ENCODE data around the gene LARGE1. TPM values are rescaled to one million over a fixed set of nuclear protein-coding genes. Genes with fewer than 3 reads are reported as not detected.

The LARGE1 gene
- total RNA-seq, 1 donor = 15.0 TPM

DNA sequence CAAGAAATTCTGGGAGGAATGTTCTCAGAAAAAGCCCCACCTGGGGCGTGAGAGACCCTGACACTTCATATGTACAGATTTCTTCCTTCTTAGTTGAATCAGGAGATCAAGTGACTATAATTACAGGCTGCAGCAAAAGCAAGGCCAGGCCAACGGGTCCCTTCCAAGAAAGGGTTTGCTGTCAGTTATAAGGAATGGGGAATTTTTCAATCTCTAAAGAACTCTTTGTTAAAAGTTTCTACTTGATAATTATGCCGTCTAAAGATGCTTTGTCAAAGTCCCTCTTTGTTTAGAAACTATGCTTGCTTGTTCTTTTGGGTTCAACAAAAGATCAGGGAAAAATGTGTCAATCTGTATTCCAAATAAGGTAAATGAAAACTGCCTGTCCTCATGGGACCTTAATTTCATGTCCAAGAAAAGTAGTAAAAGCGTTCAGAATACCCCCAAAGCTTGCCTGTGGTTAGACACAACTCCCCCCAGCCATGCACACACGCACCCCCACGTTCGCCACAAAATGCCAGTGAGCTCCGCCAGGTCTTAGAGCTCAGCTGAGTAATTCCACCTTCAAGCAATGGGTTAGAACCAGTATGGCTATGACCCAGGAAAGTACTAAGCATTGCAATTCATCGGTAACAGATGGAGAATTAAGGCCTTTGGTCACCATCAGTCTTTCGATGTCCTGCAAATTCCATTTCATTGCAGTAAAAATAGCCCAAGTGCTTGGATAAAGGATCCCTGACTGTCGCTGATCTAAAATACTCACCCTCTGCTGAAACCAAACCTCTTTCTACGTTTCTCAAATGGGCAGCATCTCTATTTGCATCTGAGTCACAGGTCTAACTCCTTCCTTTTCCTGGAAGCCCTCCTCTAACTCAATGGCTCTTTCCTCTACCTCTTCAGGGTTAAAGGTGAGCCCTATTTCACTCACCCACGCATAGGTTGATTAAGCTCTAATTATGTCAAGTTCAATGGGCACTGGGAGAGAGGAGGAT, 442.9 kb downstream of the LARGE1 start:
- no peak for DNase-seq (ENCODE audit: low read depth)
- TF ChIP-seq, protein P1, sequence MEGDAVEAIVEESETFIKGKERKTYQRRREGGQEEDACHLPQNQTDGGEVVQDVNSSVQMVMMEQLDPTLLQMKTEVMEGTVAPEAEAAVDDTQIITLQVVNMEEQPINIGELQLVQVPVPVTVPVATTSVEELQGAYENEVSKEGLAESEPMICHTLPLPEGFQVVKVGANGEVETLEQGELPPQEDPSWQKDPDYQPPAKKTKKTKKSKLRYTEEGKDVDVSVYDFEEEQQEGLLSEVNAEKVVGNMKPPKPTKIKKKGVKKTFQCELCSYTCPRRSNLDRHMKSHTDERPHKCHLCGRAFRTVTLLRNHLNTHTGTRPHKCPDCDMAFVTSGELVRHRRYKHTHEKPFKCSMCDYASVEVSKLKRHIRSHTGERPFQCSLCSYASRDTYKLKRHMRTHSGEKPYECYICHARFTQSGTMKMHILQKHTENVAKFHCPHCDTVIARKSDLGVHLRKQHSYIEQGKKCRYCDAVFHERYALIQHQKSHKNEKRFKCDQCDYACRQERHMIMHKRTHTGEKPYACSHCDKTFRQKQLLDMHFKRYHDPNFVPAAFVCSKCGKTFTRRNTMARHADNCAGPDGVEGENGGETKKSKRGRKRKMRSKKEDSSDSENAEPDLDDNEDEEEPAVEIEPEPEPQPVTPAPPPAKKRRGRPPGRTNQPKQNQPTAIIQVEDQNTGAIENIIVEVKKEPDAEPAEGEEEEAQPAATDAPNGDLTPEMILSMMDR (IDR thresholded peaks at IDR 0.05; ENCODE audit: insufficient read depth, low read length) = no peak
- H3K4me3 ChIP-seq (ENCODE audit: low read depth, low read length) = no peak overlapping the region

- TF ChIP-seq, protein P1 (IDR thresholded peaks at IDR 0.05; ENCODE audit: insufficient read depth, low read length) = no peak
- DNase-seq (ENCODE audit: low read depth) = no peak
- no peak overlapping the region for H3K4me3 ChIP-seq (ENCODE audit: low read depth, low read length)
Observed at GRCh38 chr22:33476716-33477115, 443.6 kb downstream of the LARGE1 start.

DNA sequence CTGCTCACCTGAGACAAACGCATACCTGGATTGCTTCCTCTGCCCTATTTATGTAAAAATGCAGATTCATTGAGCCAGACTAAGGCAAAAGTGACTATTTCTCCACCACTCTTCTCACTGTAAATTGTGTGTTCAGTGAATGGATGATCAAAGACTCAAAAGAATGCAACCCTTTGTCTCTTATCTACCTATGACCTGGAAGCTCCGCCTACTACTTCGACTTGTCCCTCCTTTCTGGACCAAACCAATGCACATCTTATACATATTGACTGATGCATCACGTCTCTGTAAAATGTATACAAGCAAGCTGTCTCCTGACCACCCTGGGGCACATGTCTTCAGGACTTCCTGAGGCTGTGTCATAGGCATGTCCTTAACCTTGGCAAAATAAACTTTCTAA, 444.1 kb downstream of the LARGE1 start:
- no peak overlapping the region for H3K4me3 ChIP-seq (ENCODE audit: low read depth, low read length)
- TF ChIP-seq, protein P1 (IDR thresholded peaks at IDR 0.05; ENCODE audit: insufficient read depth, low read length) = no peak
- DNase-seq (ENCODE audit: low read depth) = no peak

DNA sequence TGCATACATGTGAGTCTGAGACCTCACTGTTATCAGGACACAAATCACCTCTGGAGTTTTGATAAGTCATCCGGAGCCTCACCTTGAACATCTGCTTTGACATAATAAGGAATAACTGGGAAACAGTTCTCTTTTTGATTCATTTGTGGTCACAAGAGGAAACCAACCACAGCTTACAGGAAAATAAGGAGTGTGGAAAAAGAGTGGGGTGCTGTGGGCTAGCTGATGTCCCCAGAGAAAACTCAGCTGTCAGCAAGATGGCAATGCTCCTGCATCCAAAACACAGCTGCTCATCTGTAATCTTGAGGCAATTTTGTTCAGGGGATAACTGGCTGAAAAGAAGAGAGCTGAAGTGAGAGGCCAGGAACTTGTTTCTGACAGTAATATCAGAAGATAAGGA, 445.7 kb downstream of the LARGE1 start:
- TF ChIP-seq, protein P1 (IDR thresholded peaks at IDR 0.05; ENCODE audit: insufficient read depth, low read length) = no peak
- DNase-seq (ENCODE audit: low read depth) = no peak
- no peak overlapping the region for H3K4me3 ChIP-seq (ENCODE audit: low read depth, low read length)

GRCh38 chr22:33472462-33473344, 447.6 kb downstream of the LARGE1 start:
- no peak for DNase-seq (ENCODE audit: low read depth)
- TF ChIP-seq, protein P1 (IDR thresholded peaks at IDR 0.05; ENCODE audit: insufficient read depth, low read length) = no peak
- H3K4me3 ChIP-seq (ENCODE audit: low read depth, low read length) = no peak overlapping the region

DNA sequence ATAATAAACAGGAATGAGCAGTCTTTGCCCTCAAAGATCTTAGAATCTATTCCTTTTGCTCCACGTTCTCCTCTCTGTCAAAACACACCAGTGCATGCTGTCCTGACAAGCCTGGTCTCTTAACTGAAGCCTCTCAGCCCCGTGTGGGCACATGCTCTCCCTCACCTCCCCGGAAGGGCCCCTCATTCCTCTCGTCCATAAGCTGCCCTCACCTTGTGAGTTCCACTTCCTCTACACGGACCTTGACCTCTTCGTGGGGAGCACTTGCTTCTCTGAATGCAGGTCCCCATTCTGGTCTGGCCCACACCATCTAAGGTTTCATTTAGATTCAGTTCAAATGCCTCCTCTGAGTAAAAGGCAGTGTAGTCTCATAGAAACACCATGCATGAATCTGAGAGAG, 449.8 kb downstream of the LARGE1 start:
- TF ChIP-seq, protein P1 (IDR thresholded peaks at IDR 0.05; ENCODE audit: insufficient read depth, low read length) = no peak
- no peak overlapping the region for H3K4me3 ChIP-seq (ENCODE audit: low read depth, low read length)
- DNase-seq (ENCODE audit: low read depth) = no peak
